GM18909 (cell line): Measurements from ENCODE around the gene REPS1.
"Not testable (repeated sequence)": the region's sequence is repeated elsewhere in the genome, so short reads cannot be mapped to it uniquely, and the experiment has no call there.

Experiments
- ATAC-seq: cut with Tn5 transposase; IDR thresholded peaks from one replicate; pipeline ENCODE4 v1.9.1; 2021; ENCODE audit warnings: mild to moderate bottlenecking; ENCODE audit not compliant: unreplicated experiment, poor library complexity

Gene REPS1

GRCh38 chr6:138987643-138988468 lies at the start of gene REPS1:
TSS of gene REPS1 (minus strand) at chr6:138988253. CDS start at chr6:138987682, 571 bp downstream.
- peak; percentile 90 for ATAC-seq

- no peak for ATAC-seq
These were observed 49.4 kb upstream of the REPS1 start for GRCh38 chr6:139037490-139037889.

- ATAC-seq: peak; percentile 57
These were observed 42.3 kb upstream of the REPS1 start for GRCh38 chr6:139030228-139030963.

- peak; percentile 39 for ATAC-seq
These were observed 41.6 kb upstream of the REPS1 start for GRCh38 chr6:139029470-139030227.

GRCh38 chr6:139028658-139029469 lies 40.8 kb upstream of the REPS1 start, which contains the start of gene ABRACL:
TSS of gene ABRACL (plus strand) at chr6:139028745. CDS start at chr6:139034161, 5,416 bp downstream.
- peak; percentile 58 for ATAC-seq

GRCh38 chr6:139028215-139028657 lies 40.2 kb upstream of the REPS1 start:
- peak; percentile 1 for ATAC-seq

- peak; percentile 31 for ATAC-seq
These were observed 39.6 kb upstream of the REPS1 start for GRCh38 chr6:139027620-139028182.

- not testable (repeated sequence) for ATAC-seq
These were observed 37.4 kb upstream of the REPS1 start for GRCh38 chr6:139025416-139025815.

GRCh38 chr6:139020689-139021088 lies 32.6 kb upstream of the REPS1 start:
- no peak for ATAC-seq

- ATAC-seq: no peak
These were observed 31.7 kb upstream of the REPS1 start for GRCh38 chr6:139019722-139020121.

GRCh38 chr6:139017227-139017626 lies 29.2 kb upstream of the REPS1 start:
- no peak for ATAC-seq

- peak; percentile 78 for ATAC-seq
These were observed 28.5 kb upstream of the REPS1 start for GRCh38 chr6:139016337-139017213.

- ATAC-seq: no peak
These were observed 26.9 kb upstream of the REPS1 start for GRCh38 chr6:139014945-139015344.

- no peak for ATAC-seq
These were observed 25.2 kb upstream of the REPS1 start for GRCh38 chr6:139013185-139013800.

GRCh38 chr6:139011980-139012379 lies 23.9 kb upstream of the REPS1 start:
- ATAC-seq: no peak

GRCh38 chr6:139010674-139011073 lies 22.6 kb upstream of the REPS1 start:
- no peak for ATAC-seq

GRCh38 chr6:139008117-139008516 lies 20.1 kb upstream of the REPS1 start:
- no peak for ATAC-seq

GRCh38 chr6:139007428-139007827 lies 19.4 kb upstream of the REPS1 start:
- ATAC-seq: no peak
